ENCODE results near the gene FAM170B.

Gene FAM170B

GRCh38 chr10:49119746-49120145 is 14.1 kb downstream of the FAM170B start:
- no peak for DNase-seq

DNA sequence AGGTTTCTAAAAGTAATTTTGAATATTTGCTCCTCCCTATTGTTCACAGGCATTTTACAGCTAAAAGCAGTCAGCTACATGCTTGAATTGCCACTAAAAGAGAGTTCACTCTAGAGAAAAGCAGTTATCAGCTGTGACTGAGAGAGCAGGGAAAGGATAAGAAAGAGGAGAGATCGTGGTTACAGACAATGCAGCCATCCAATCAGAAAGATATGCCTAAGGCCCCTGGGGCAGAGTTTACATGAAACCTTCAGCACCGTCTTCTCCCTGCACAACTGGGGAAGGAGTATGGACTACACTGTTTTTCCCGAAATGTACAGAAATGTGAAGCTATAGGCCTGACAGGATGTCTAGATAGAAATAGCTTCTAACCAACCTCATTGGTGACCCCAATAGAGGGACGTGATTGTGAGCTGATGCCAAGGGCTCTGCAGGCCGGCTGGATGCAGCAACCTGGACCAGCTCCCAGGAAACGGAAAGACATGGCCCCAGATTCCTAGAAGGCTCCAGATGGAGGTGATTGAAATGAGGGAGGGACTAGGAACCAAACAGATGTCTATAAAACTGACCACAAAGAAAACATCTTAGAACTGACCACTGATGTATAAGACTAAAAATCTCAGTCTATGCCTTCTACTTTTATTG is 15.3 kb downstream of the FAM170B start:
- DNase-seq, result no peak

DNA sequence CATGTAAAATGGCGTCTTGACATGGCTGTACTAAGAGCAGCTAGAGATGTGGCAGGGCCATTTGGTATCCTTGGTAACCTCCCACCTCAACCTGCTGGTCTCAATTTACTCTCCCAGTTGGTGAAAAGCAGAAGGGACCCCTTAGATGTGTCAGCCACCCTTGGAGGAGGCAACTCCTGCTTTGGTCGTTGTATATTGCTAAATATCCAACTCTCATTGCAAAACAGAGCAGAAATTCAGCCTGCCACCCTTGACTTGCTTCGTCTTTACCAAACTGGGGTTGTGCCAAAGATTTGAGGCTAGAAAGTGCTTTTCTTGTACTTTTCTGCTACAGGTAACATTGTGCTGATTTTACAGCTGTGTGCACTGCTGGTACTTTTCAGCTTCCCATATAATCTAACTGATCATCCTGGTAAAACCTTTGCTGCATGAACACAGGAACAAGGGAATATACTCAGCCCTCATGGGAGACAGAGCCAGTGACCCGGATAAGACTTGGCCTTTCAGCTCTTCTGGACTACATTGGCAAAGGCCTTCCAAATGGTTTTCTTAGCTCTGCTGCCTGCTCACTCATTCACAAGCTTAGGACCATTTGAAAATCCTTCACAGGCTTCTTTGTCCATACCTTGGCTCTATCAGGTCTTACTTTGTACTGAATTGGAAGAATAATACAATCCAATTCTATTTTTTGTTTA is 16.3 kb downstream of the FAM170B start:
- DNase-seq, result no peak

DNA sequence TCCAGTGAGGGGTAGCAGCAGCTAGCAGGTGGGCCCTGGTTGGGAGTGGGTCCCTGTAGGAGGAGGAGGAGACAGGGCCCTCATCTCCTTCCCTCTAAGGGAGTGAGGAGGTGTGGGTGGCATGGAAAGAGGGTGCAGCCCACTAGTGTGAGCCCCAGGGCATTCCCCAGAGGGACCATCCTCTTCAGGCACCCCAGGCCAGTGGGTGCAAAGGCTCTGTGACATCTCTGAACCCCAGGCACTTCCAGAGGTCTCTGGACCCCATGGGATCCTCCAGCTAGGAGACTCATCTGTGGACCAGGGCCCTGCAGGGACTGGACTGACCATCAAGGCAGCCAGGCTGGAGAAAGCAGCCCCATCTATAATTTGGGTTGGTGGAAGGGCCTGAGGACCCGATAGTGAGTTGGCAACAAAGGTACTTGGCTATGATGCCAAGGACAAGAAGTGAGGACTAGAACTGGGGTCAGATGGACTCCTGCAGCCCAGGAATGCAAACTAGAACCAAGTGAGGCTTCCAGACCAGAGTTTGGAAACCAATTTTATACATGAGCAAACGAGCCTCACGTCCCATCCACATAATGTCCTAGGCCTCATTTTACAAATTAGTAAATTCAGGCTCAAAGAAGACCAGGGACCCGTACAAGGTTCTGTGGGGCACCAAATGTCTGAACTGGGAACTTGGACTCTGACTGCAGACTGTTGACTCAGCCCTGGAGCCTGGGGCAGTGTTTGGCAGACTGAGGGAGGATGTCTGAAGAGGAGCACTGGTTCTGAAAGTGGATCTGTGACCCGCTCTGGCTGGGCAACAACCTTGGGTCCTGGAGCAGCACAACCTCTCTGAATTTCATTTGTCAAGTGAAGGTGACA is 17.1 kb downstream of the FAM170B start:
- DNase-seq, result no peak

- DNase-seq, result no peak
Observed at GRCh38 chr10:49115796-49116508, 17.9 kb downstream of the FAM170B start.

- no peak for DNase-seq
Observed at GRCh38 chr10:49115015-49115795, 18.6 kb downstream of the FAM170B start, which contains the start of gene VSTM4. VSTM4 (minus strand) TSS chr10:49115522; CDS start chr10:49115485, 37 bp downstream.

DNA sequence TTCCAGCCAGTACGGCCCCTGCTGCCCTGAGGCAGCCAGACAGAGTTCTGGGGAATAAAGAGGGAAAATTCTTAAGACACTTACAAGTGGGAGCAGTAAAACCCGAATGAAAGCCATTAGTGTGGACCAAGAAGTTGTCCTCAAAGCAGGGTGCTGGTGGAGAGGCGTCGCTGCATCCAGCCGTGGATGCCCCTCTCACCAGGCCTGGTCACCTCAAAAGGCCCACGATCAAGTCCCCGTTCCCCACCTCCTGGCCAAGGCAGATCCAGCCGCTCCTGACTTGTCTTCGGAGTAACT is 19.2 kb downstream of the FAM170B start:
- no peak for DNase-seq

DNA sequence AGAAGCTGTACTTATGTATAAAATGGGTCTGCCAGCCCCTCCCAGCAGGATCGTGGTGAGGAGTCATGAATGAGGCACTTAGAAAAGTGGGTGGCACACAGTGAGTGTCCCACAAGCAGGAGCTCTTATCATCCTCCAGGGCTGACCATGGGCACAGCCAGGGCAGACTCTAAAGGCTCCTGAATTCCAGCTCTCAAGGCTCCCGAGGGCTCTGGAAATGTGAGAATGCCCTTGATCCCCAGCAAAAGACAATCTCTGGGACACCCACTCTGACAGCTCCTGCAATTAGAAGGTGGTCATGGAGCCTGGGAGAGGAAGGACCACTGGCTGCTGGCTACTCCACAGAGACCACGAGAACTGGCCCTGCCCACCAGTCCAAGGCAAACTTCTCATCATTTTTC is 20.1 kb downstream of the FAM170B start:
- DNase-seq, result no peak

- DNase-seq, result no peak
Observed at GRCh38 chr10:49112851-49113250, 21.0 kb downstream of the FAM170B start.

DNA sequence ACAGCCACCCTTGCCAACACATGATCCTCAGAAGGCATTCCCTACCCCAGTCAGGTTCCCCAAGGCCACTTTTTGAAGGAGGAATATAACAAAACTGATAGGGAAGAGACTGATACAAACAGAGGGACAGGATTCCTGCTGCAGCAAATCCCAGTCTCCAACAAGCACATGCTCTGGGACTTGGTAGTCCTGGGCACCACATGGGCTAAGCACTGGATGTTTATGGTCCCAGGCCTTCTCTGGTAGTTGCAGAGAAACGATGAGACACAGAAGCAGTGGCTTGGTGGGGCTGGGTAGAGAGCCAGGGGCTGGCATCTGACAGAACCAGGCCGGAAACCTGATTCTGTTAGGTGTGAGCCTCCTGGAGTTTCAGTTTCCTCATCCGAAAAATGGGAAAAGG is 21.7 kb downstream of the FAM170B start:
- DNase-seq, result no peak

GRCh38 chr10:49111320-49111698 is 22.5 kb downstream of the FAM170B start:
- DNase-seq, result no peak

DNA sequence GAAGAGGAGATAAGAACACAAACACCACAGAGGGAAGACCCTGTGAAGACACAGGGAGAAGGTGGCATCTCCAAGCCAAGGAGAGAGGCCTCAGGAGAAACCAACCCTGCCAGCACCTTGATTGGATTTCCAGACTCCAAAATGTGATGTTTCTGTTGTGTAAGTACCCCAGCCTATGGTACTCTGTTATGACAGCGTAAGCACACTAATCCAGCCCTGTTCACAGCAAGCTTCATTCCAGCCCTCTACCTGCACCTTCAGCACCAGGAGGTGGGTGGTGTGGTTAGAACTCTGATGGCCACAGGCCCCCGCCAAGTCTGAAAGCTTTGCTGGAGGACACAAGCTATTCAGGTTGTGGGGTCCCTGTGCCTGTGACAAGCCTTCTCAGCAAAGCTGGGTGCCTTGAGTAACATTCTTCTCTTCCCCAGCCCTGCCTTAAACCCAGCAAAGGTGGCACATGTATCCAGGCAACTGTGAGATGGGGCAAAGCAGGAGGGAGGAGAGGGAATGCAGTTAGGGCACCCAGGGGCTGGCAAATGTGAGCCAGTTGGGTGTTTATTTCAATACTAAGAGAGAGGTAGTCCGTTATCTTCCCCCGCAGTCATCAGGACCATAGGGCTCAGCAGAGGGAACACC is 23.0 kb downstream of the FAM170B start:
- no peak for DNase-seq

- DNase-seq, result no peak
Observed at GRCh38 chr10:49109669-49110340, 24.0 kb downstream of the FAM170B start.

DNA sequence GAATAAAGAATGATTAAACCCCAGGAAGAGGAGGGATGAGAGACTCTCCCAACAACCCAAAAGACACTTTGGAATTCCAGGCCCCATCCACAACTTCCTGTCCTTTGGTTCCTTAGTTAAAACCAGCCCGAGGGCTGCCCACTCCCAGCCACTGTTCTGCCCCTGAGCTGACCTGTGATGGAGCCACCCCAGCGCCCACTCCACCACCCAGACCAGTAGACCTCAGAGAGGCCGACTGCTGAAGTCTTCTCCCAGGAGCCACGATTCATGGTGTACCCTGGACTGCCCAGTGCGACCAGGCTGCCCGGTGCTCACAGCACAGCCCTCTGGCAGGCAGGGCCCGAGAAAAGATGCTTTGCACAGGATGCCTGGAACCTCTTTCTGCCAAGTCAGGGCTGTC is 25.2 kb downstream of the FAM170B start:
- no peak for DNase-seq

- DNase-seq, result no peak
Observed at GRCh38 chr10:49107887-49108267, 25.9 kb downstream of the FAM170B start.

GRCh38 chr10:49107111-49107886 is 26.5 kb downstream of the FAM170B start:
- no peak for DNase-seq

- DNase-seq, result no peak
Observed at GRCh38 chr10:49106451-49106850, 27.4 kb downstream of the FAM170B start.

DNA sequence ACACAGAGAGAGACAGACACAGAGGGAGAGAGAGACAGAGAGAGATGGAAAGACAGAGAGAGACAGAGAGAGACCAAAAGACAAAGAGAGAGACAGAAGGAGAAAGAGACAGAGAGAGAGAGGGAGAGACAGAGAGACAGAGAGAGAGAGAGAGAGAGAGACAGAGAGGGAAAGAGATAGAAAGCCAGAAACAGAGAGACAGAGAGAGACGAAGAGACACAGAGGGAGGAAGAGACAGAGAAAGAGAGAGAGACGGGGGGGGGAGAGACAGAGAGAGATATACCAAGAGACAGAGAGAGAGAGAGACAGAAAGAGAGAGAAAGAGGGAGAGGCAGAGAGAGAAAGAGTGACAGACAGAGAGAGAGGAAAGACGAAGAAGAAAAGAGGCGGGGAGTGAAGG is 28.7 kb downstream of the FAM170B start:
- no peak for DNase-seq

DNA sequence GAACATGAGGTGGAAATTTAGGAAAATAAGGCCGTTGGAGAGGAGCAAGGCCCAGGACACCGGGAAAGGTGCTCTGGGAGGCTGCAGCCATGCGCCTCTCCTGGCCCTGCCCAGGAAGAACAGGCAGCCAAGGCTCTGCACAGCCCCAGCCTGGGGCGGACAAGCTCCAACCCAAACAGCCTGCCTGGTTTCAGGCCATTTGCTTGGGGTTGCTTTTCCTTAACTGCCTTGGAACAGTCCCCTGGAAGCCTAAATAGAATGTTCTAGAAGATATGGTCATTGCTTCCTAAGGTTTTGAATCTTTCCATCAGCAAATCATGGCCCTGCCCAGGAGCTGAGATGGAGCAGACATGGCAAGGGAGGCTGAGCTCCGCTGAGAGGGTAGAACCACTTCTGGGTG is 29.5 kb downstream of the FAM170B start:
- no peak for DNase-seq

- DNase-seq, result no peak
Observed at GRCh38 chr10:49103761-49104160, 30.1 kb downstream of the FAM170B start.

DNA sequence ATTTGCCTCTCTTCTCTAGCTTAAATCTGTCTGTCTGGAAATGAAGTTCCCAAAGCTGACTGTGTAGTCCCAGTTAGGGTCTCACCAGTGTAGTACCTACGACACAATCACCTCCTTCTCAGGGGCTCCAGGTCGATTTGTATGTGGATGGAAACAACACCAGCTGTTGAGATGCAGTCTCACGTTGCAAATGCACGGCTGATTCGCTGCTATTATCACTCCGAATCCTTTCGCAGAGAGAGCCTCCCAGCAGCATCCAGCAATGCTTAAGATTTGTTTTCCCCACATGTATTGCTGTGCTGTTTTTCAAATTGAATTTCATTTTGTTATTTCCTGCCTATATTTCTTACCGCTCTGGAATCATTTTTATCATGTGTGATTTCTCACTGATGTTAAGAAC is 34.8 kb downstream of the FAM170B start:
- DNase-seq, result no peak
